Subcutaneous adipose tissue (tissue), 4 donors: ENCODE data around the gene PIP5K1C. TPM values are rescaled to one million over a fixed set of nuclear protein-coding genes. Genes with fewer than 3 reads are reported as not detected.

ENCODE experiments used
- total RNA-seq, 4 donors: library from RNA; depleted of rRNA; stranded (reverse); fragments of >200 nt; gene quantifications; one replicate each; pipeline ENCODE4 v1.1.0, GENCODE V29; 2016
- TF ChIP-seq, protein P1 (sequence below): fragments of 450-650 bp; IDR thresholded peaks from one replicate; pipeline ENCODE4 v1.5.1; 2016; ENCODE audit warnings: low read depth, mild to moderate bottlenecking, control low read depth, antibody characterized with exemption, moderate library complexity

PIP5K1C gene
- total RNA-seq, 4 donors from 2014 or later, result 10.1 to 25.4 (median 13.7) TPM

DNA sequence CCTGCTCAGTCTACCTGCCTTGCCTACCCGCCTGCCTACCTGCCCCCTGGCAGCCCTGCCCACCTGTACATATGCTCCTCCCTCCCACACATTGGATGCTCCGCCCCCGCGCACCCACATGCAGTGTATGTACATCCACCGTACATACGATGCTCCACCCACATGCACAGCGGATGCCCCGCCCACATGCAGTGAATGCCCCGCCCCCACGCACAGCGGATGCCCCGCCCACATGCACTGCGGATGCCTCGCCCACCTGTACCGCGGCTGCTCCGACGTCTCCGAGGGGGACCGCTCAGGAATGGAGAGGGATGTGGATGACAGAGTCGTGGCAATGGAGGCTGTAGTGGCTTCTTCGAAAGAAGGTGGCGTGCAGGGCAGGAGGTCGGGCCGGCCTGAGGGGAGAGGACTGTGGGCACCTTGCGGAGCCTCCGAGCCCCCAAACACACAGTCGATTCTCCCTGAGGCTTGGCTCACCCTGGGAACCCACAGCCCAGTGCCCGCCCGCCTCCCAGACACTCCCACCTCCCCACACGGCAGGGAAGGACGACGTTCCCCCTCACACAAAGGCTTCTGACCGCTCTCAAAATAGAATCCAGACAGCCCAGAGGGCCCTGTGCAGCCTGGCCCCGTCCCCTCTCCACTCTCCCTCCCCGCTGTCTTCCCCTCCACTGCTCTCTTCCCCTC lies 57.1 kb downstream of the PIP5K1C start:
- TF ChIP-seq, protein P1, sequence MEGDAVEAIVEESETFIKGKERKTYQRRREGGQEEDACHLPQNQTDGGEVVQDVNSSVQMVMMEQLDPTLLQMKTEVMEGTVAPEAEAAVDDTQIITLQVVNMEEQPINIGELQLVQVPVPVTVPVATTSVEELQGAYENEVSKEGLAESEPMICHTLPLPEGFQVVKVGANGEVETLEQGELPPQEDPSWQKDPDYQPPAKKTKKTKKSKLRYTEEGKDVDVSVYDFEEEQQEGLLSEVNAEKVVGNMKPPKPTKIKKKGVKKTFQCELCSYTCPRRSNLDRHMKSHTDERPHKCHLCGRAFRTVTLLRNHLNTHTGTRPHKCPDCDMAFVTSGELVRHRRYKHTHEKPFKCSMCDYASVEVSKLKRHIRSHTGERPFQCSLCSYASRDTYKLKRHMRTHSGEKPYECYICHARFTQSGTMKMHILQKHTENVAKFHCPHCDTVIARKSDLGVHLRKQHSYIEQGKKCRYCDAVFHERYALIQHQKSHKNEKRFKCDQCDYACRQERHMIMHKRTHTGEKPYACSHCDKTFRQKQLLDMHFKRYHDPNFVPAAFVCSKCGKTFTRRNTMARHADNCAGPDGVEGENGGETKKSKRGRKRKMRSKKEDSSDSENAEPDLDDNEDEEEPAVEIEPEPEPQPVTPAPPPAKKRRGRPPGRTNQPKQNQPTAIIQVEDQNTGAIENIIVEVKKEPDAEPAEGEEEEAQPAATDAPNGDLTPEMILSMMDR, result no peak

- TF ChIP-seq, protein P1, result no peak
Measured at GRCh38 chr19:3642296-3642695, 58.0 kb downstream of the PIP5K1C start.

GRCh38 chr19:3641515-3642269 lies 58.6 kb downstream of the PIP5K1C start:
- TF ChIP-seq, protein P1, result no peak

GRCh38 chr19:3639479-3639878 lies 60.8 kb downstream of the PIP5K1C start:
- TF ChIP-seq, protein P1, result no peak

- TF ChIP-seq, protein P1, result no peak
Measured at GRCh38 chr19:3638208-3639193, 61.8 kb downstream of the PIP5K1C start.

DNA sequence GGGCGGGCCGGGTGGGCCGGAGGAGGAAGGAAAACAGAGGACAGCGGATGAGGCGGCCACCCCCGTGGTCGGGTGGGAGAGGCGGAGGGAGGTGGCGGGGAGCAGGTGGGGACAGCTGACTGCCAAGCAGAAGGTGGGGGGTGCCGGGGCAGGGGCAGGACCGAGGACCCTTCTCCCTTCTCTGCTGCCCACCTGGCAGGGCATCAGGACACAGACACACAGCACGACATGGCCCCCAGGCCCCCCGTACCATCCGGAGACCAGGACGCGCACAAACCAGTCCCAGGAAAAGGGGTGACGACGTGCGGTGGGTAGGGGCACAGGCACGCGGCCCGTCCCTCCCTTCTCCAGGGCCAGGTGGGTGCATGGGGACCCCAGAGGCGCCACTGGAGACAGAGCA lies 62.6 kb downstream of the PIP5K1C start:
- TF ChIP-seq, protein P1, result no peak
